Measurements from ENCODE around the gene EGR2.

GRCh38 chr10:62817766-62818425 lies 1.7 kb upstream of the EGR2 start:
- TF ChIP-seq TARDBP (IDR thresholded peaks at IDR 0.05) (no peak), CTBP1 (IDR thresholded peaks at IDR 0.05; ENCODE audit: borderline replicate concordance) (no peak), ZNF384 (IDR thresholded peaks at IDR 0.05) (no peak), SP1 (IDR thresholded peaks at IDR 0.05) (no peak), SUZ12 (IDR thresholded peaks at IDR 0.05) (no peak), FOXM1 (IDR thresholded peaks at IDR 0.05; ENCODE audit: borderline replicate concordance) (no peak), NFRKB (IDR thresholded peaks at IDR 0.05) (no peak), ELF4 (IDR thresholded peaks at IDR 0.05) (no peak), FOXK2 (IDR thresholded peaks at IDR 0.05) (no peak), FOXA1 (IDR thresholded peaks at IDR 0.05) (no peak), BHLHE40 (IDR thresholded peaks at IDR 0.05; ENCODE audit: borderline replicate concordance) (no peak), HDGF (IDR thresholded peaks at IDR 0.05; ENCODE audit: borderline replicate concordance) (no peak), PKNOX1 (IDR thresholded peaks at IDR 0.05) (no peak), ARNT (IDR thresholded peaks at IDR 0.05) (0 out of 2 replicates have a peak, but pooled peaks have one; percentile 2)
